HEK293T (cell line): ENCODE data around the gene MPND.

ENCODE experiments used
- CTCF ChIA-PET: fragments of 350-600 bp; formaldehyde crosslinking; extraction: SDS; loops from one replicate; lab custom pipeline; 2021; ENCODE audit warnings: antibody characterized with exemption, inconsistent platforms; lab: Yijun Ruan, JAX
- POLR2A ChIA-PET: fragments of 350-600 bp; formaldehyde crosslinking; extraction: SDS; loops from one replicate; lab custom pipeline; 2020; ENCODE audit warnings: antibody characterized with exemption, inconsistent platforms; lab: Yijun Ruan, JAX
- DNase-seq: peaks from one replicate; pipeline ENCODE4 v3.0.0; 2012; ENCODE audit warnings: mixed read lengths; ENCODE audit errors: extremely low spot score
- ARNT ChIP-seq: fragments of 450-650 bp; IDR thresholded peaks from 2 replicates; pipeline ENCODE4 v1.6.1; 2017; ENCODE audit warnings: mild to moderate bottlenecking
- BHLHE40 ChIP-seq: fragments of 450-650 bp; IDR thresholded peaks from 2 replicates; pipeline ENCODE4 v1.6.1; 2016; ENCODE audit warnings: mild to moderate bottlenecking, moderate library complexity, borderline replicate concordance
- CTBP1 ChIP-seq: fragments of 450-650 bp; IDR thresholded peaks from 2 replicates; pipeline ENCODE4 v1.6.1; 2016; ENCODE audit warnings: borderline replicate concordance
- ELF4 ChIP-seq: fragments of 450-650 bp; IDR thresholded peaks from 2 replicates; pipeline ENCODE4 v1.6.1; 2017; ENCODE audit warnings: antibody characterized with exemption
- FOXA1 ChIP-seq: fragments of 450-650 bp; IDR thresholded peaks from 2 replicates; pipeline ENCODE4 v1.6.1; 2016; ENCODE audit warnings: mild to moderate bottlenecking
- FOXK2 ChIP-seq: fragments of 450-650 bp; IDR thresholded peaks from 2 replicates; pipeline ENCODE4 v1.6.1; 2016; ENCODE audit warnings: mild to moderate bottlenecking
- FOXM1 ChIP-seq: fragments of 450-650 bp; IDR thresholded peaks from 2 replicates; pipeline ENCODE4 v1.6.1; 2017; ENCODE audit warnings: mild to moderate bottlenecking, borderline replicate concordance
- HDGF ChIP-seq: fragments of 450-650 bp; IDR thresholded peaks from 2 replicates; pipeline ENCODE4 v1.6.1; 2017; ENCODE audit warnings: antibody characterized with exemption, borderline replicate concordance
- L3MBTL2 ChIP-seq: fragments of 450-650 bp; conservative IDR thresholded peaks from 2 replicates; pipeline ENCODE4 v1.6.1; 2016; ENCODE audit warnings: mild to moderate bottlenecking
- LEF1 ChIP-seq: fragments of 450-650 bp; IDR thresholded peaks from 2 replicates; pipeline ENCODE4 v1.6.1; 2017; ENCODE audit warnings: mild to moderate bottlenecking, borderline replicate concordance
- NFRKB ChIP-seq: fragments of 450-650 bp; IDR thresholded peaks from 2 replicates; pipeline ENCODE4 v1.6.1; 2016; ENCODE audit warnings: mild to moderate bottlenecking, moderate library complexity
- SP1 ChIP-seq: fragments of 450-650 bp; IDR thresholded peaks from 2 replicates; pipeline ENCODE4 v1.6.1; 2017
- SUZ12 ChIP-seq: fragments of 450-650 bp; IDR thresholded peaks from 2 replicates; pipeline ENCODE4 v1.6.1; 2016; ENCODE audit warnings: mild to moderate bottlenecking
- TARDBP ChIP-seq: fragments of 450-650 bp; IDR thresholded peaks from 2 replicates; pipeline ENCODE4 v1.6.1; 2016
- ZNF384 ChIP-seq: fragments of 450-650 bp; IDR thresholded peaks from 2 replicates; pipeline ENCODE4 v1.6.1; 2016
- TF ChIP-seq, protein P1 (sequence below): fragments of 450-650 bp; IDR thresholded peaks from 2 replicates; pipeline ENCODE4 v1.6.1; 2016

MPND gene

DNA sequence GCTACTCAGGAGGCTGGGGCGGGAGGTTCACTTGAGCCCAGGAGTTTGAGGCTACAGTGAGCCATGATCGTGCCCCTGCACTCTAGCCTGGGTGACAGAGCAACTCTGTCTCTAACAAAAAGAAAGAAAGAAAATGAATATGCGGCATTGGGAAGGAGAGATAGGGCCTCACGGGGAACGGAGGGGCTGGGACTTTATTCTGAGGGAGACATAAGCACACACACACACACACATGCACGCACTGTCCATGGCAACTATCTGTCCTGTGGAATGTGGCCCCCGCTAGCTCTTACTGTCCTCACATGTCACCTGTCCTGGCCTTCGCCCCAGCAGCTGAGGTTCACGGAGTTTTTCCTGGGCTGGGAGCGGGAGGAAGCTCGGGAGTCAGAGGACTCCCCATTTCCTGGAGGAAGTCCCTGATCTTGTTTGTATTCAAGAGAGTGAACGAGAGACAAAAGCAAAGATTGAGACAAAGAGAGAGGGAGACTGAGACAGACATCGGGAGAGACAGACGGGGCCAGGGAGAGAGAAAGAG is 5.4 kb upstream of the MPND start:
- ChIA-PET POLR2A (interaction anchor here (0.8 to 1.0 kb wide), 2 partner anchors 18 to 32 kb away, joined by 3 read pairs; no protein-coding TSS in a partner anchor), CTCF (no interaction called here)
- no peak for DNase-seq
- no peak for TF ChIP-seq FOXM1
- TF ChIP-seq LEF1 = no peak
- no peak for TF ChIP-seq SP1
- TF ChIP-seq ELF4 = no peak
- no peak for TF ChIP-seq TARDBP
- no peak for TF ChIP-seq HDGF

- POLR2A ChIA-PET = interaction anchor here (0.8 kb wide), 1 partner anchor 33 kb away, joined by 3 read pairs; no protein-coding TSS in a partner anchor
- DNase-seq = no peak
- CTCF ChIA-PET = no interaction called here
Observed at GRCh38 chr19:4338441-4339355, 4.7 kb upstream of the MPND start, which contains the start of gene STAP2. Gene STAP2 (minus strand): TSS chr19:4338827. CDS start chr19:4338753, 74 bp downstream.

GRCh38 chr19:4342314-4342614 is 1.1 kb upstream of the MPND start:
- CTCF ChIA-PET = interaction anchor here (0.7 to 2.7 kb wide), 3 partner anchors 10 to 75 kb away, joined by 3 to 30 read pairs (median 18); no protein-coding TSS in a partner anchor
- no peak for DNase-seq
- no peak for TF ChIP-seq NFRKB
- TF ChIP-seq L3MBTL2 = no peak
- no peak for TF ChIP-seq FOXA1
- POLR2A ChIA-PET = interaction anchor here (0.6 to 2.8 kb wide), 26 partner anchors 9 to 580 kb away, joined by 3 to 34 read pairs (median 7); partner anchors contain the start of genes CHAF1A, FSD1, MRPL54 and YJU2

More at GRCh38 chr19:4338441-4339355, 4.7 kb upstream of the MPND start, which contains the start of gene STAP2:
- TF ChIP-seq FOXM1 (no peak), L3MBTL2 (no peak), CTBP1 (no peak), LEF1 (no peak), HDGF (no peak), BHLHE40 (no peak), FOXK2 (no peak), SUZ12 (no peak), ARNT (no peak), NFRKB (no peak), ELF4 (no peak)

GRCh38 chr19:4342615-4343369 is 570 bp upstream of the MPND start:
- POLR2A ChIA-PET = interaction anchor here (0.6 to 2.8 kb wide), 31 partner anchors 9 to 580 kb away, joined by 3 to 34 read pairs (median 6); partner anchors contain the start of genes CHAF1A, FSD1, MRPL54 and TMIGD2
- CTCF ChIA-PET = interaction anchor here (0.7 to 2.7 kb wide), 4 partner anchors 9 to 110 kb away, joined by 3 to 30 read pairs (median 10); no protein-coding TSS in a partner anchor
- peak; percentile 92 for DNase-seq
- TF ChIP-seq SUZ12 = no peak
- TF ChIP-seq ZNF384 = peak; percentile 76
- TF ChIP-seq HDGF = peak; percentile 62; the same call in 1 of the 2 replicates
- peak; percentile 73 for TF ChIP-seq L3MBTL2
- peak; percentile 51; the same call in 1 of the 2 replicates for TF ChIP-seq TARDBP
- no peak for TF ChIP-seq NFRKB

- DNase-seq = no peak
- ChIA-PET CTCF (interaction anchor here (0.8 kb wide), 1 partner anchor 78 kb away, joined by 5 read pairs; no protein-coding TSS in a partner anchor), POLR2A (no interaction called here)
- TF ChIP-seq FOXK2 (no peak), LEF1 (no peak), FOXM1 (no peak), SP1 (no peak), CTBP1 (no peak), BHLHE40 (no peak), HDGF (no peak), TARDBP (no peak), ZNF384 (no peak), NFRKB (no peak), SUZ12 (no peak), L3MBTL2 (no peak), ARNT (no peak), FOXA1 (no peak), ELF4 (no peak)
- TF ChIP-seq, protein P1, sequence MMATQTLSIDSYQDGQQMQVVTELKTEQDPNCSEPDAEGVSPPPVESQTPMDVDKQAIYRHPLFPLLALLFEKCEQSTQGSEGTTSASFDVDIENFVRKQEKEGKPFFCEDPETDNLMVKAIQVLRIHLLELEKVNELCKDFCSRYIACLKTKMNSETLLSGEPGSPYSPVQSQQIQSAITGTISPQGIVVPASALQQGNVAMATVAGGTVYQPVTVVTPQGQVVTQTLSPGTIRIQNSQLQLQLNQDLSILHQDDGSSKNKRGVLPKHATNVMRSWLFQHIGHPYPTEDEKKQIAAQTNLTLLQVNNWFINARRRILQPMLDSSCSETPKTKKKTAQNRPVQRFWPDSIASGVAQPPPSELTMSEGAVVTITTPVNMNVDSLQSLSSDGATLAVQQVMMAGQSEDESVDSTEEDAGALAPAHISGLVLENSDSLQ = no peak
Observed at GRCh38 chr19:4345342-4346019, 2.1 kb downstream of the MPND start.

- TF ChIP-seq L3MBTL2 (no peak), ELF4 (no peak), HDGF (no peak), ZNF384 (no peak), NFRKB (no peak), LEF1 (no peak)
- POLR2A ChIA-PET = no interaction called here
- DNase-seq = no peak
- CTCF ChIA-PET = interaction anchor here (0.8 kb wide), 1 partner anchor 79 kb away, joined by 5 read pairs; no protein-coding TSS in a partner anchor
Observed at GRCh38 chr19:4346020-4346383, 2.6 kb downstream of the MPND start.
